ENCODE measurements around the gene YWHAQ.

DNA sequence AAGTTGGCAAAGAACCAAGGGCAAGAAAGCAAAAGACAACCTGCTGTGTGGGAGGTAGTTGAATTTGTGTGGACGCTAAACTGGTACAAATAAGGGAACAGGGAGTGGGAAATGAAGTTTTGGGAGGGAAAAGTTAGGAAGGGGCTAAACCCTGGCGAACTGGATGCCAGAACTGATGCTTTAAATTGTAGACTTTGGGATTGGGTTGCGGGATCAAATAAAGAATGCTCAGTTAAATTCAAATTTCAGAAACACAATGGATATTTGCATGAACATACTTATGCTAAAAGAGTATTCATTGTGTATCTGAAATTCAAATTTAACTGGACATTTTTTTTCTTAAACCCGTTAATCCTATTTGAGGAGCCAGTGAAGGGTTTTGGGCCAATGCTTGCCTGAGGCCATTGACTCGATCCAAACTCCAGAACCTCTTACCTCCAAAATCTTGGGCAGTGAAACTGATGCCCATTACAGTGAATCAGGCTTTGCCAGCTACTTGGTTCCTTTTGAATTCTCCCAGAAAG lies 44.2 kb upstream of the YWHAQ start:
- TF ChIP-seq, protein P1, sequence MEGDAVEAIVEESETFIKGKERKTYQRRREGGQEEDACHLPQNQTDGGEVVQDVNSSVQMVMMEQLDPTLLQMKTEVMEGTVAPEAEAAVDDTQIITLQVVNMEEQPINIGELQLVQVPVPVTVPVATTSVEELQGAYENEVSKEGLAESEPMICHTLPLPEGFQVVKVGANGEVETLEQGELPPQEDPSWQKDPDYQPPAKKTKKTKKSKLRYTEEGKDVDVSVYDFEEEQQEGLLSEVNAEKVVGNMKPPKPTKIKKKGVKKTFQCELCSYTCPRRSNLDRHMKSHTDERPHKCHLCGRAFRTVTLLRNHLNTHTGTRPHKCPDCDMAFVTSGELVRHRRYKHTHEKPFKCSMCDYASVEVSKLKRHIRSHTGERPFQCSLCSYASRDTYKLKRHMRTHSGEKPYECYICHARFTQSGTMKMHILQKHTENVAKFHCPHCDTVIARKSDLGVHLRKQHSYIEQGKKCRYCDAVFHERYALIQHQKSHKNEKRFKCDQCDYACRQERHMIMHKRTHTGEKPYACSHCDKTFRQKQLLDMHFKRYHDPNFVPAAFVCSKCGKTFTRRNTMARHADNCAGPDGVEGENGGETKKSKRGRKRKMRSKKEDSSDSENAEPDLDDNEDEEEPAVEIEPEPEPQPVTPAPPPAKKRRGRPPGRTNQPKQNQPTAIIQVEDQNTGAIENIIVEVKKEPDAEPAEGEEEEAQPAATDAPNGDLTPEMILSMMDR (IDR thresholded peaks at IDR 0.05) = no peak
- TF ChIP-seq POLR2A (IDR thresholded peaks at IDR 0.05) = no peak

All from esophagus squamous epithelium (tissue), 4 donors.